ENCODE results near the gene MYO1D. TPM values are rescaled to one million over a fixed set of nuclear protein-coding genes. Genes with fewer than 3 reads are reported as not detected.

The MYO1D gene
- total RNA-seq, 1 experiment from 2014 or later = 1.3 TPM

DNA sequence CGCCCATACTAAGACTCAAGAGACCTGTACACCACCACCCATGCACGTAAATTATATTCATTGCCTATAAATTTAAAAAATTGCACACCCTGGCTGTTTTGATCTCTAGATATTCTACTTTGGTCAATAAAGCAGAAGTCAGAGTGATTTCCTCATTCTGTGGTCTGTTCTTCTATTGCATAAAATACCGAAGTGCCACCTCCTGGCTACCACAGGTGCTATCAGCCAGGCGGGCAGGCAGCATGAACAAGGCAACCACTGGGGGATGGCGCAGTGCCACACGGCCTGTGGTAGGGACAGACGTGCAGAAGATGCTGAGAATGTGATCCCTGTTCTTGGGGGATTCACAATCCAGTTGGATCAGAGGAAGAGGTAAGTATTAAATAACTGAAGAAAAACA, 267.8 kb downstream of the MYO1D start:
- no peak for TF ChIP-seq POLR2AphosphoS5 (IDR thresholded peaks at IDR 0.05; ENCODE audit: low read depth, low read length)
- TF ChIP-seq, protein P1, sequence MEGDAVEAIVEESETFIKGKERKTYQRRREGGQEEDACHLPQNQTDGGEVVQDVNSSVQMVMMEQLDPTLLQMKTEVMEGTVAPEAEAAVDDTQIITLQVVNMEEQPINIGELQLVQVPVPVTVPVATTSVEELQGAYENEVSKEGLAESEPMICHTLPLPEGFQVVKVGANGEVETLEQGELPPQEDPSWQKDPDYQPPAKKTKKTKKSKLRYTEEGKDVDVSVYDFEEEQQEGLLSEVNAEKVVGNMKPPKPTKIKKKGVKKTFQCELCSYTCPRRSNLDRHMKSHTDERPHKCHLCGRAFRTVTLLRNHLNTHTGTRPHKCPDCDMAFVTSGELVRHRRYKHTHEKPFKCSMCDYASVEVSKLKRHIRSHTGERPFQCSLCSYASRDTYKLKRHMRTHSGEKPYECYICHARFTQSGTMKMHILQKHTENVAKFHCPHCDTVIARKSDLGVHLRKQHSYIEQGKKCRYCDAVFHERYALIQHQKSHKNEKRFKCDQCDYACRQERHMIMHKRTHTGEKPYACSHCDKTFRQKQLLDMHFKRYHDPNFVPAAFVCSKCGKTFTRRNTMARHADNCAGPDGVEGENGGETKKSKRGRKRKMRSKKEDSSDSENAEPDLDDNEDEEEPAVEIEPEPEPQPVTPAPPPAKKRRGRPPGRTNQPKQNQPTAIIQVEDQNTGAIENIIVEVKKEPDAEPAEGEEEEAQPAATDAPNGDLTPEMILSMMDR (IDR thresholded peaks at IDR 0.05) = peak; percentile 31
- no TSS peak for BruUV-seq (replicated peaks)
- peak; percentile 83; the same call in 1 of the 2 replicates for ATAC-seq
- CTCF ChIA-PET = no interaction called here
- Histone ChIP-seq H3K4me1 (ENCODE audit: control insufficient read depth, insufficient read depth, low read length) (no peaks in the 10 kb centered on the region), H3K27me3 (ENCODE audit: control insufficient read depth, insufficient read depth, low read length) (no peaks in the 10 kb centered on the region), H3K9me3 (ENCODE audit: control insufficient read depth, insufficient read depth, low read depth, low read length) (no peaks in the 10 kb centered on the region), H3K4me3 (ENCODE audit: low read depth in 2 of 2, low read length in 2 of 2) (no peak overlapping the region), H3K36me3 (ENCODE audit: control insufficient read depth, insufficient read depth, low read length) (no peaks in the 10 kb centered on the region), H3K27ac (ENCODE audit: low read length) (no peak overlapping the region)
- POLR2A ChIA-PET = no interaction called here
- DNase-seq (ENCODE audit: low read depth, low spot score) = peak; percentile 4
- in situ Hi-C loops (cut with HindIII; ENCODE audit: low pct_unique_long_range_greater_than_20kb, low sequenced_read_pairs) (no loop called here), intact Hi-C loops (cut with micrococcal nuclease; ENCODE audit: unreplicated experiment) (loop anchor here (10.0 kb wide), 1 partner anchor 114 kb away; no protein-coding TSS in a partner anchor)

- POLR2A ChIA-PET = interaction anchor here (0.6 kb wide), 1 partner anchor 32 kb away, joined by 3 read pairs; no protein-coding TSS in a partner anchor
- DNase-seq (ENCODE audit: low read depth, low spot score) = no peak
- no peaks in the 10 kb centered on the region for H3K9me3 ChIP-seq (ENCODE audit: control insufficient read depth, insufficient read depth, low read depth, low read length)
- H3K27ac ChIP-seq (ENCODE audit: low read length) = no peak overlapping the region
- H3K4me1 ChIP-seq (ENCODE audit: control insufficient read depth, insufficient read depth, low read length) = no peaks in the 10 kb centered on the region
- no peaks in the 10 kb centered on the region for H3K36me3 ChIP-seq (ENCODE audit: control insufficient read depth, insufficient read depth, low read length)
- BruUV-seq (replicated peaks) = no TSS peak
- CTCF ChIA-PET = no interaction called here
- H3K27me3 ChIP-seq (ENCODE audit: control insufficient read depth, insufficient read depth, low read length) = no peaks in the 10 kb centered on the region
- intact Hi-C loops (cut with micrococcal nuclease; ENCODE audit: unreplicated experiment) = loop anchor here (10.0 kb wide), 1 partner anchor 113 kb away; no protein-coding TSS in a partner anchor
- TF ChIP-seq REST (IDR thresholded peaks at IDR 0.05; ENCODE audit: insufficient read depth in 1 of 2, low read depth in 2 of 2, low read length in 1 of 2) (no peak), POLR2AphosphoS5 (IDR thresholded peaks at IDR 0.05; ENCODE audit: low read depth, low read length) (no peak), SIN3A (IDR thresholded peaks at IDR 0.05; ENCODE audit: borderline replicate concordance, insufficient read depth, low read depth, low read length) (no peak), TCF7L2 (IDR thresholded peaks at IDR 0.05; ENCODE audit: low read depth, low read length) (no peak)
- TF ChIP-seq, protein P1 (IDR thresholded peaks at IDR 0.05) = no peak
- no peak for ATAC-seq
- in situ Hi-C loops (cut with HindIII; ENCODE audit: low pct_unique_long_range_greater_than_20kb, low sequenced_read_pairs) = no loop called here
- no peak overlapping the region for H3K4me3 ChIP-seq (ENCODE audit: low read depth in 2 of 2, low read length in 2 of 2)
Measured at GRCh38 chr17:32608267-32608666, 268.7 kb downstream of the MYO1D start.

Measured in Panc1 (cell line).